HG02973 (cell line): ENCODE measurements around the gene GPSM1.
"Not testable (repeated sequence)": the region's sequence is repeated elsewhere in the genome, so short reads cannot be mapped to it uniquely, and the experiment has no call there.

ENCODE experiments used
- ATAC-seq: cut with Tn5 transposase; IDR thresholded peaks from one replicate; pipeline ENCODE4 v1.9.1; 2021; ENCODE audit warnings: moderate library complexity; ENCODE audit not compliant: unreplicated experiment

Gene GPSM1

DNA sequence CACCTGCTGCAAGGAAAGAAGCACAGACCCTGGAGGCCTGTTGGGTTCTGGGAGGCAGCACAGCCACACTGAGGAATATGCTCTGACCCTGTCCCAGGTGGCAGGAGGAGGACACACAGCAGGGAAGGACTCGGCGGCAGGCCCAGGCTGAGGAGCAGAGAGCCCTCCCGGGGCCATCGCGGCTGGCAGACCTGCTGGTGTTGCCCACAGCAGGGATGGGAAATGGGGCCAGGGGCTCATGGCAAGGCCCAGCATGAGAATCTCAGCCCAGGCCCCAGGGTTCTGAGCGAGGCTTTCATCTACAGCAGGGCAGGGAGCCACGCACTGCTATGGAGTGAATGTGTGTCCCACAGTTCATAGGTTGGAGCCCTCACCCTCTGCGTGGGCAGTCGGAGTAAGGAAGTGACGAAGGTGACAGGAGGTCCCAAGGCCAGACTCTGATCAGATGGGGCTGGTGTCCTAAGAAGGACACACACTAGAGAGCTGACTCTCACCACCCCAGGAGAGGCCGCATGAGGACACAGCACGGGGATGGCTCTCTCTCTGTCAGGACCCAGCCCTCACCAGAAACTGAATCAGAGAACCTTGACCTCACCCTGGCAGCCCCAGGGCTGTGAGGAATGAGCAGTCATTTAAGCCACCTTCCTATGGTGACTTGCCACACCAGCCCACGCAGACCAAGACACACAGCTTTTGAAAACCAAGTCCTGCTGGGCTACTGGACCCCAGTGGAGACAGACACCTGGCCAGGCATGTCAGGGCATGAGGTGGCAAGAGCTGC is 10.3 kb upstream of the GPSM1 start:
- no peak for ATAC-seq

DNA sequence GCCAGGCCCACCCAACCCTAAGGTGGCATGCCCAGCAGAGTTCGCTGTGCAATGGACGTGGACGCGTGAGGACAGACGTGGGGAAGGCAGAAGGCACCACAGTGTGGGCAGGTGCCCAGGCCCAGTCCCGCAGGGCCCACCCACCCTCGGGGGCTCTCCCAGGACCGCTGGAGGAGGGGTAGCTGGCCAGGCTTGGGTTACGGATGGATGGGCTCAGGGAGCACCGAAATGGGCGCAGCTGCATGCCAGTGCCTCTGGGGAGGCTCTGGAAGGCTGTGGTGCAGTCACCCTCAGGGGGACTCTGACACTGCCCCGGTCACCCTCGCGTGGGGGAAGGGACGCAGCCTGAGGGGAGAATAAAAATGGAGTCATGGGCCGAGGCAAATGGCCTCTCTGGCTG is 9.6 kb upstream of the GPSM1 start:
- ATAC-seq = no peak

DNA sequence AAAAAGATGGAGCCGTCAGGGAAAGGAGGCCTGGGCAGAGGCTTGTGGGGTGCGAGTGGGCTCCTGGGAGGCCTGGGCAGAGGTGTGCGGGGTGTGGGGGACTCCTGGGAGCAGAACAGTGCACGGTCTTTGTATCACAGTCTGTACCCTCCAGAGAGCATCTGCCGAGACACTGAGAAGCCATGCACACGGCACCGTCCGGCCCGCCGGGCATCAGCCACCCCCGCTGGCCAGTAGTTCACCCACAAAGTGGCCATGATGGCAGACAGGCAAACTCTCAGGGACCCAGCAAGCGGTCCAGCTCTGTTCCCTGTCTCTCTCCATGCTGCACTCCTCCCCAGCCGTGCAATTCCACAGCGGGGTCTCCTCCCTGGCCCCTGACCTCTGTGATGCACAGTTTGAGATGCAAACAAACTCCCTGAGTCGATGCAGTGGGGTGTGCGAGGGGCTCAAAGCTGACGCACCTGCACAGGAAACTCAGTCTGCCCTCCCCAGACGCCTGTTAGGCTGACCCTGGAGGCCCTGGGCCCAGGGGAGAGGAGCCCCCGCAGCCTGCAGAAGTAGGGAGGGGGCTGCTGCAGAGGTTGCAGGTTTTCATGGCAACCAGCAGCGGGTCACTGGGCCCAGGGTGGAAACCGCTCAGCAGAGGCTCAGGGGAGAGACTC is 9.1 kb upstream of the GPSM1 start:
- ATAC-seq = no peak

DNA sequence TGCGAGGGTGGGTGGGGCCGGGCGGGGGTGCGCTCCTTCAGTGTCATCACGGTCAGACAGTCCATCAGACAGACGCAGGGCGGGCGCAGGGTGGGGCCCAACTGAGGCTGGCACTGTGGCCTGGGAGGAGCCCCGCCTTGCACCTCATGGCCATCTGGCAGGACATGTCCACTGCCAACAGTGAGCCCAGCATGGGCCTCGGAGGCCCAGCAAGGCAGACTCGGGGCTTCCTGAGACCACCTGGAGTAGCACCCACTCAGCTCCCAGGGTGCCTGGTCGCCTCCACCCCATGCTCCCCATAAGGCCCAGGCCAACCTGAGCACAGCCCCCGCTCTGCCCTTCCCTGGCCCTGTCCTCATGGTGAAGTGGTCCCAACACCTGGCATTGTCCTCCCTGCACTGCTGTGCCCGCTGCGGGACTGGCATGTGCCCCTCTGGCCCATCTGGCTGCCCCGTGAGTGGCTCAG is 8.5 kb upstream of the GPSM1 start:
- no peak for ATAC-seq

DNA sequence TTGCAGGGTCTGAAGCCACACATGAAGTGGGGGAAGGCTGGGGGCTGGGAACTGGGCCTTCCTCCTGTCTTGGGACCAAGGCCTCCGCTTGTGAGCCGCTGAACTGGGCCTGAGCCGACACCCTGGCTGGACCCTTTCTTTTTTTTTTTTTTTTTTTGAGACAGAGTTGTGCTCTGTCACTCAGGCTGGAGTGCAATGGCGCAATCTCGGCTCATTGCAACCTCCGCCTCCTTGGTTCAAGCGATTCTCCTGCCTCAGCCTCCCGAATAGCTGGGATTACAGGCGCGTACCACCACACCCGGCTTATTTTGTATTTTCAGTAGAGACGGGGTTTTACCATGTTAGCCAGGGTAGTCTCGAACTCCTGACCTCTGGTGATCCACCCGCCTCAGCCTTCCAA is 8.1 kb upstream of the GPSM1 start:
- not testable (repeated sequence) for ATAC-seq

DNA sequence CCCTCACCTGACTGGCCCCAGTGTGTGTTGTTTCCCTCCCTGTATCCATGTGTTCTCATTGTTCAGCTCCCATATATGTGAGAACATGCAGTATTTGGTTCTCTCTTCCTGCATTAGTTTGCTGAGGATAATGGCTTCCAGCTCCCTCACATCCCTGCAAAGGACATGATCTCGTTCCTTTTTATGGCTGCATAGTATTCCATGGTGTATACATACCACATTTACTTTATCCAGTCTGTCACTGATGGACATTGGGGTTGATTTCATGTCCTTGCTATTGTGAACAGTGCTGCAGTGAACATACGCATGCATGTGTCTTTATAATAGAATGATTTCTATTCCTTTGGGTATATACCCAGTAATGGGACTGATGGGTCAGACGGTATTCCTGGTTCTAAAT is 7.4 kb upstream of the GPSM1 start:
- ATAC-seq = not testable (repeated sequence)

DNA sequence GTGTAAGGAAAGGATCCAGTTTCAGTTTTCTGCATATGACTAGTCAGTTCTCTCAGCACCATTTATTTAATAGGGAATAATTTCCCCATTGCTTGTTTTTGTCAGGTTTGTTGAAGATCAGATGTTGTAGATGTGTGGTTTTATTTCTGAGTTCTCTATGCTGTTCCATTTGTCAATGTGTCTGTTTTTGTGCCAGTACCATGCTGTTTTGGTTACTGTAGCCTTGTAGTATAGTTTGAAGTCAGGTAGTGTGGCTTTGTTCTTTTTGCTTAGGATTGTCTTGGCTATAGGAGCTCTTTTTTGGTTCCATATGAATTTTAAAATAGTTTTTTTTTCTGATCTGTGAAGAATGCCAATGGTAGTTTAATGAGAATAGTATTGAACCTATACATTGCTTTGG is 6.4 kb upstream of the GPSM1 start:
- ATAC-seq = not testable (repeated sequence)

DNA sequence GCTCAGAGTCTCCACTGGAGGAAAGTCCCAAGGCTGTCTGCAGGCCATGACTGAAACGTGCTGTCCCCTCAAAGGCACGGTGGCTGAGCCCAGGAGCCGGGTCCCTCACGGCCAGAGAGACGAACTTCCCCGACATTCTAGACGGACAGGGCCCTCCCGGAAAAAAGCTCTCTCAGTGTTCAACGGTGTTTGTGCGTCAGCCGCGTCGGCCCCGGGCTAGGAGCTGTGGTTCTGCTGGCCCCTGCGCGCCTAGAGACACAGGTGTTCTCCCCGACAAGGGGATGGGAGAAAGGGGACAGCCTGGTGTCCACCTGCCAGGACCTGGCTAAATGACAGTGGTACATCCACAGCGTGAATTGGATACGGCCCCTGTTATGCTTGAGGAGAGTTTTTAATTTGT is 5.8 kb upstream of the GPSM1 start:
- ATAC-seq = no peak

DNA sequence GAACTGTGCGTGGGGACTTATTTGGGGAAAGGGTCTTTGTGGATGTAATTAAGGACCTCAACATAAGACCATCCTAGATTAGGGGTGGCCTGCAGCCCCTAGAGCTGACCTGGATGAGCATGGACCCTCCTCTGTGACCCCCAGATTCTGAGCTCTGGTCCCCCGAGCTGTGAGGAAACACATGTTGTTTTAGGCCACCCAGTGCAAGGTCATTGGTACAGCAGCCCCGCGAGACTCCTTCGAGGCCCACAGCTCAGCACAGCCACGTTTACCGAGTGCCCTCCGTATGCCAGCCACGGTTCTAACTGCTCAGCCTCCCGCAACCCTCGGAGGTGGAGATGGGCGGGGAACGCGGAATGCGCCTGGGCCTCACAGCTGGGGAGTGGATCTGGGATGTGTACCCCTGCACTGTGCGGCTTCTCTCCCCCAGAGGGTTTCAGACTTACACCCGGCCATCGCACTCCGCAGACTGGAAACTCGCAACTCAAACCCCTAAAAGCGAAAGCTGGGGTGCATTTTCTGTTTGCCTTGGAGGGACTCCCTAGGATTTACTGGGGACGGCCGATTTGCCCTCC is 4.5 kb upstream of the GPSM1 start:
- no peak for ATAC-seq

DNA sequence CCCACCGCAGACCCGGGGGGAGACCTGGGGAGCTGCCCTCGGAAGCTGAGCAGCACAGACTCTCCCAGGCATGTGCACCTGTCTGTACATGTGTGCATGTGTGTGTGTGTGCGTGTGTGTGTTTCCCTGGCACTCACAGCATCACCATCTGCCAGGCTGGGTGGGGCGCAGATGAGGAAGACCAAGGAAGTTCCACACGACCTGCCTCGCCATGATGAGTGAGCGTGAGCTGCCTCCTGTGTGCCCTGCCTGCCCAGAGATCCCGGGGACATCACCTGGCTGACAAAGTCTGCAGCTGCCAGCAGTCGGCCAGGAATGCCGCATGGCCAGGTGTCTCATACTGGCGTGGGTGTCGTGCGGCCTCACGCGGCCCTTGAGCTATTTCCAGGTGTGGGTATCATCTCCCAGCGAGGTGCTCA is 4.0 kb upstream of the GPSM1 start:
- no peak for ATAC-seq

DNA sequence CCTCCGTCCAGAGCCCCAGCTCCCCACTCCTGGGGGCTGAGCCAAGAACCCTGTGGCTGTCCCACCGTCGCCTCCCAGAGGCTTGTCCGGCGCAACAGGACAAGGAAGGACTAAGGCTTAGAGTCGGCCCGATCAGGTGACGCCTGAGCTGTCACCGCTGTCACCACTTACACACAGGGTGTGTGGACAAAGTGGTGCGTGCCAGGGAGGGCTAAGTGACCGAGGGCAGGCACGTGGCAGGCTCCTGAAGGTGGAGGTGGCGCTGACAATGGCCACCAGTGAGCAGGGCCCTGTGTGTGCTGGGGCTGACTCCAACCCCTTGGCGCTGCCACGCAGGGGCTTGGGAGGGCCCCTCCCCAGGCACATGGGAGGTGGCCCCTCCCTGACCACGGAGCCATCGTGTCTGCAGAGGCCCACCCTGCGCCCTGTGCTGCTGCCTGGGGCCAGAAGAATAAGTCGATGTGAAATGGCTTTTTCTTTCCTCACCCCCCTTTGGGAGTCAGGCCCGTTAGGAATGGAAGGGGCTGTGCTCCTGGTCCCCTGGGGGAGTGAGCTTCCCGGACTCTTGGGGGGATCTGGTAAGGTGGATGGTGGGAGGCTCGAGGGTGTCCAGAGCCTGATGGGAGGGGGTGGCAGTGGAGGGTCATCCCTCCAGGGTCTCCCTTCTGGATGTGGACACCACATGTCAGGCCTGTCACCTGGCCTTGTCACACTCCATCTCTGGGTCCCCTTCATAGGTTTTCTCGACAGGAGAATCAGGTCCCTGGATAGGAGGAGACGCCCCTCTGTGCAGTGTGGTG is 2.6 kb upstream of the GPSM1 start:
- ATAC-seq = no peak

DNA sequence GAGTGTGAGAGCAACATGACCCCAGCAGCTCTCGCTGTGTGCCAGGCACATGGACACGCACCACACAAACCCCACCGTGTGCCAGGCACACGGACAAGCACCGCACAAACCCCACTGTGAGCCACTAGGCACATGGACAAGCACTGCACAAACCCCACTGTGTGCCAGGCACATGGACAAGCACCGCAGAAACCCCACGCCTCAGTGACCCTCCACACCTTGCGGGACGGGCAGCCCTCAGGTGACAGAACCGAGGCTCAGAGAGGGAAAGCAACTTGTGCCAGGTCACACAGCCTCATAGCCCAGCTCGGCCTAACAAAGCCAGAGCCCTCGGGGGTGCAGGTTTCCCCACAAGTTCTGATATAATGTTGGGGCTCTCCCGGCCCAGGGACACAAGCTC is 2.0 kb upstream of the GPSM1 start:
- no peak for ATAC-seq

DNA sequence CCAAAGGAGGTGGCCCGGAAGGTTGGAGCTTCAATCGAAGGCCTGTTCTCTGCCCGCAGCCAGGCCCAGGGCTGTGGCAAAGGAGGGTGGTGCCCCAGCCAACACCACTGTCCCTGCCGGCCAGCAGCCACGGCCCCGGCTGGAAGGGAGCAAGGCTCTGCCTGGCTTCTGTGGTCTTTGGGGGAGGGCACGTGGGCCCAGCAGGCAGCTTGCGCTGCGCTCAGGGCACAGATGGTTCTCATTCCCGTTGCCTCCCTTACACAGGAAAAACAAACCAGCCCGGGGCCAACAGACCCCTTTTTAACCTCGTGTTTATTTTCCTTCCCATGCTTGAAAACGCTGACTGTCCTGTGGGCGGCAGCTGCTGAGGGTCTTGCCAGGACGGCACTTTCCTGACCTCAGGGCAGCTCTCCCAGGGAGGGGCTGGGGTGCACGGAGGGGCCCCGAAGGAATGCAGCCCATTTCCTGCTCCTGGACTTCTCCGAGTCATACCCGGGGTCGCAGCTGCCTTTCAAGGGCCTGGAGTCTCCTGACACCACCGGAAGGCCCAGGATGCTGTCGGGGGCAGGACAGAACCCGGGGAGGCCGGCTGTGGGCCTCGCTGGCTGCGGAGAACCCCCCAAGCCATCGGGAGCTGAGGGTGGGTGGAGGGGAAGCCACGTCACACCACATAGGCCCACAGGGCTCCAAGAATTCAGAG is 1.1 kb upstream of the GPSM1 start:
- ATAC-seq = no peak

DNA sequence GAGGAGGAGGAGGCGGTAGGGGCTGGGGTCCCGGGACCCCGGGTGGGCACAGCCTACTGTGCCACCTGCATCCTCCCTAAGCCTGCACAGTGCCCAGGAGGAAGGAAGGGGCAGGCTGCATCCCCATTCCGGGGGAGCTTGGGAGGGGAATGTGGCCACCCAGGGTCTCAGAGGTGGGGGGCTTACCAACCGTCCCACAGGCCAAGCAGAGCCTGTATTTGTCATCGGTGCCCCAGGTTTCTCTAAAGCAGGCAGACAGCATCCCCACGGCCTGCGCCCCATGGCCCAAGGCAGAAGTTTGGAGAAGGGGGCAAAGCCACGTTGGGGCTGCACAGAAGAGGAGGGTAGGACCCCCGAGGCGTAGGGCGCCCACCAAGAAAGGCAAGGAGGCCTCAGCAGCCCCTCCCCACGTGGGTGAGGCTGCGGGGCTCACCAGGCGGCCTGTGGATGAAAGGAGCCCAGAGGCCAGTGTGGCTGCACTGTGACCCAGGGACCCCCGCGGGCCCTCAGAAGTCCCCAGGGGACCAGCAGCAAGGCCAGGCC is 507 bp upstream of the GPSM1 start:
- ATAC-seq = no peak

DNA sequence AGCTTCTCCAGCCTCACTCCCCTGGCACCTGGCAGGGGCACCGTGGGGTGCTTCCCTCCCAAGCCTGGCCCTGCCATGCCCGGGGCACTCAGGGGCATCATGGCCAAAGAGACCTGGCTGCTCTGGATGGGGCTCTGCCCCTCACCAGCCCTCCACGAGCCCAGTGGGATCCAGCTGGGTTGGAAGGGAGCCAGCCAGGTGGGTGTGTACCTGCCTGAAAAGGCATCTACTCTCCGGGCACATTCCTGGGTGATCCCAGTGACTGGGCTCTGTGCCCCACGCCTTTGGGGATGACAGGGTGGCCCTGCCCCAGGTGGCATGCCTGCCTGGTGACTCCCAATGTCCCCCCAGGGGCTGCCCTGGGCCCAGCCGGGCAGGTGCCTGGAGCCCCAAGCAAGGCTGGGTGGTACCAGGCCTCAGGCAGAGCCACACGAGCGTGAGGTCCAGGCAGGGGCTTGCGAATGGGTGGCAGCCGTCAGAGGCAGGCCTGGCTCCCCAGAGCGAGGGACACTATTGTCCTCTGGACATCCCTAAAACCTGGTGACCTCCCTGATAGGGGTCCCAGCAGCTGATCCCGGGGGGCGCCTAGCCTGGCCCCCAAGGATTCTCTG is 777 bp downstream of the GPSM1 start:
- ATAC-seq = no peak

DNA sequence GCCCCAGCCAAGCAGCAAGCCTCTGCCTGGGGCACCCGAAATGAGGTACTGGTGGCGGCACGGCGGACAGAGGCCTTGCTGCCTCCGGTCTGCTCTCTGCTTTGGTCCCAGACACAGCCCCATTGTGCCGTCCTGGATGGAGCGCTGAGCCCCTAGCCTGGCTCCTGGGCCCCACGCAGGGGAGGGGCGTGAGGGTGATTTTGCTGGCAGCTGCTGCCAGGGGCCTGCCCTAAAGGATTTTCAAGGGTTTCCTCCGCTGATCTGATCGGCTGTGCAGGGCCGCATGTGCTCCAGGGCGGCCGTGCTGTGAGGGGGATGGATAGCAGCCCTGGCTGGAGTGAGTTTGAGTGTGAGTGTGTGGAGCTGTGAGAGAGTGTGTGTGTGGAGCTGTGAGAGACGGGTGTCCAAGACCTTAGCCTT is 1.3 kb downstream of the GPSM1 start:
- ATAC-seq = no peak

DNA sequence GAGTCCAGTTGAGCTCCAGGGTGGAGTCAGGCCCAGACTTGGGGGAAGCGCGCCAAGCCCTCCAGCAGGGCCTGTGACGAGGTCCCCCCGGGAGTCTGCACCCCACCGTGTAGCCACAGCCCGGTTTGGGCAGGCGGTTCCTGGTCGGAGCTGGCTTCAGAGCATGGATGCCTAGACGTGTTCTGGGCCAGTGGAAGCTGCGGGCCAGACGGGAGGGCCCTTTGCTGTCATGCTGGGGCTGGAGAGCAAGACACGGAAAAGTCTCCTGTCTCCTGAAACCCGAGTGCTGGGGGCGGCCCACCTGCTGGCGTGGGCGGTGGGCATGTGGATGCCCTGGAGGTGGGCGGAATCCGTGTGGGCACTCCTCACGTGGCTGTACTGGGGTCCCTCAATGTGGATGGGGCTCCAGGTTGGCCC is 1.9 kb downstream of the GPSM1 start:
- ATAC-seq = no peak

DNA sequence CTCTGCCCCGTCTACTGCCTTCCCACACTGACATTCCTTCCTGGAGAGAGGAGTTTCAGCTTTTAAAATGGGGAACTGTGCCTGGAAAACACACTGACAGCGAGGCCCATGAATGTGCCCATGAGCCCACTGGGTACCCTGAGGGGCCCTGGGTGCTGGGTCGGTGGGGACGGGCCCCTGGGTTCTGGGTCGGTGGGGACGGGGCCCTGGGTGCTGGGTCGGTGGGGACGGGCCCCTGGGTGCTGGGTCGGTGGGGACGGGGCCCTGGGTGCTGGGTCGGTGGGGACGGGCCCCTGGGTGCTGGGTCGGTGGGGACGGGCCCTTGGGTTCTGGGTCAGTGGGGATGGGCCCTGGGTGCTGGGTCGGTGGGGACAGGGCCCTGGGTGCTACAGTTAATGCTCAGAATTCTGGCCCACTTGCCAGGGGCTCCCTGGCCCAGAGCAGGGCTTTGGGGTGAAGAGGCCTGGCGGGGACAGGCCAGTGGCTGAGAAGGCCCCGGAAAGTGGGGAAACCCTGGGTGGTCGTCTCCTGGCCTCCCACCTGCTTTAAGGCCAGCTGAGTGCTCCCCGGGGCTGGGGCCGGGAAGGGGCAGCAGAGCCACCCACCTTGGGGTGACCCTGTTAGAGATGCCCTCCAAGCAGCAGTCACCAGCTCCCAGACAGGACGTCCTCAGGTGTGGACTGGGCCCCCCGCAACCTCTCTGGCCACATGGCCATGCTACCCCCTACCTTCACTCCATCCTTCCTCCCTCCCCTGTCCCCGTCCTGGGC is 2.5 kb downstream of the GPSM1 start:
- no peak for ATAC-seq

DNA sequence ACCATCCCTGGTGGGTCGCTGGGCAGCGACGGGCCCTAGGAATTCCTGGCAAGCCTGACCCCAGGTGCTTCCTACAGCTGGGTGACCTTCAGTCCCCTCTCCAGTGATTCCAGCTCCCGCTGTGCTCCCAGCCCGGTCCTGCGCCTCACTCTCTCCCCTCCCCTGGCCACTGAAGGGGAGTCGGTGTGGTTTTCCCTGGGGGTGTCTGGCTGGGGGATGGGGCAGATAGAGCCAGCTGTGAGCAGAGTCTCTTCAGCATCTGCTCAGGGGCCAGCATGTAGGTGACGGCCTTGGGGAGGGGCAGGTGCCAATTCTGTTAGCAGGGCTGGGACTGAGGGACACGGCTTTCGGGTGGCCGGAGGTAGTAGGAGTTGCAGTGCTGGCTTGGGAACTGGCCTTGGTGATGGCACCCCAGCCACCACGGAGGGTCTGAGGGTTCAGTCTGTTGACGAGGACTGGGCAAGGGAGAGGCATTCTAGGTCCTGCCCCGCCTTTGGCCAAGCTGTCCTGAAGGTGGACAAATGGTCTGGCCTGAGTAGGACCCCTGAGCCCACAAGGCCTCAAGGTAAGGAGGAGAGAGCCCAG is 3.2 kb downstream of the GPSM1 start:
- ATAC-seq = no peak
